ENCODE results near the gene JAKMIP1. TPM values are rescaled to one million over a fixed set of nuclear protein-coding genes. Genes with fewer than 3 reads are reported as not detected.

The JAKMIP1 gene
- total RNA-seq, 1 donor from 2014 or later: not detected

DNA sequence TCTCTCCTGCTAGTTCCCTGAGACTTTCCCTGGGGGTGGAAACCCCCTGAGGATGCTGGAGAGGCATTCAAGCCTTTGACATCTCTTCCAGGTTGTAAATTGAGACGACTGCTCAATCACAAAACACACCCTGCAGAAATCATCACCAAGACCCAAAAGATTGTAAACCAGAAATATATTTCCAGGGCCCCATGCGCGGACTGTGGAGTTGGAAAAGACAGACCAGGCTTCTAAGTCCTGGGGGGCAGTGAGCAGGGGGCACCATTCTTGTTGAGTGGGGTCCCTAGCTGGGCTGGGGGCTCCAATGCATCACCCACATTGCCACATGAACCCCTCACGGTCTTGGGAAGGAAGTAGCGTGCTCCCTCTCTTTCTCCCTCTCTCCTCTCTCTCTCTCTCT lies 94.2 kb downstream of the JAKMIP1 start:
- no peaks in the 10 kb centered on the region for H3K36me3 Mint-ChIP-seq (ENCODE audit: low read depth, unreplicated experiment)
- peaks cover 4% of the 10 kb centered on the region for H3K27me3 Mint-ChIP-seq (ENCODE audit: unreplicated experiment)

DNA sequence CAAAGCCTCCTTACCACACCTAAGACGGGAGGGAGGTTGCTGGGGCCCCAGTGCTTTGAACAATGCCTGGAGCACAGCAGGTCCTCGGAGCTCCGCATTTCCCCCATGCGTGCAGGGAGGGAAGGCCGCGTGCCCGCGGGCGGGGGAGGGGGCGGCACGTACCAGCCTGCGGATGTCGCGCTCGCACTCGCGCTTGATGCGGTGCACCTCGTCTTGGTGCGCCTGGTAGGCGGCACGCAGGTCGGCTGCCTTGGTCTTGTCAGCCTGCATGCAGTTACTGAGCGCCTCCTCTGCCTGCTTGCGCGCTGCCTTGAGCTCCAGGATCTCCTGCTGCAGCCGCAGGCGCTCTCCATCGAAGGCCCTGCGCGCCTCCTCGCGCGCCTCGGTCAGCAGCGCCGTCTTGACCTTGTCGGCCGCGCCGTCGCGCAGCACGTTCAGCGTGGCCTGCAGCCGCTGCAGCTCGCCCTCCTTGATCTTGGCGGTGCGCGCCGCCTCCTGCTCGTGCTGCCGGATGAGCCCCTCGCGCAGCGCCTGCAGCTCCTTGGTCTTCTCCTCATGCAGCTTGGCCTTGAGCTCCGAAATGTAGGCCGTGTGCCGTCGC lies 94.9 kb downstream of the JAKMIP1 start:
- no peak for DNase-seq (ENCODE audit: low spot score)
- Mint-ChIP-seq H3K4me3 (ENCODE audit: unreplicated experiment) (no peak overlapping the region), H3K4me1 (ENCODE audit: unreplicated experiment) (peaks cover 6% of the 10 kb centered on the region), H3K27me3 (ENCODE audit: unreplicated experiment) (peaks cover 4% of the 10 kb centered on the region), H3K9me3 (ENCODE audit: unreplicated experiment) (no peaks in the 10 kb centered on the region), H3K27ac (ENCODE audit: unreplicated experiment) (no peak overlapping the region), H3K36me3 (ENCODE audit: low read depth, unreplicated experiment) (no peaks in the 10 kb centered on the region)
- TF ChIP-seq, protein P1, sequence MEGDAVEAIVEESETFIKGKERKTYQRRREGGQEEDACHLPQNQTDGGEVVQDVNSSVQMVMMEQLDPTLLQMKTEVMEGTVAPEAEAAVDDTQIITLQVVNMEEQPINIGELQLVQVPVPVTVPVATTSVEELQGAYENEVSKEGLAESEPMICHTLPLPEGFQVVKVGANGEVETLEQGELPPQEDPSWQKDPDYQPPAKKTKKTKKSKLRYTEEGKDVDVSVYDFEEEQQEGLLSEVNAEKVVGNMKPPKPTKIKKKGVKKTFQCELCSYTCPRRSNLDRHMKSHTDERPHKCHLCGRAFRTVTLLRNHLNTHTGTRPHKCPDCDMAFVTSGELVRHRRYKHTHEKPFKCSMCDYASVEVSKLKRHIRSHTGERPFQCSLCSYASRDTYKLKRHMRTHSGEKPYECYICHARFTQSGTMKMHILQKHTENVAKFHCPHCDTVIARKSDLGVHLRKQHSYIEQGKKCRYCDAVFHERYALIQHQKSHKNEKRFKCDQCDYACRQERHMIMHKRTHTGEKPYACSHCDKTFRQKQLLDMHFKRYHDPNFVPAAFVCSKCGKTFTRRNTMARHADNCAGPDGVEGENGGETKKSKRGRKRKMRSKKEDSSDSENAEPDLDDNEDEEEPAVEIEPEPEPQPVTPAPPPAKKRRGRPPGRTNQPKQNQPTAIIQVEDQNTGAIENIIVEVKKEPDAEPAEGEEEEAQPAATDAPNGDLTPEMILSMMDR (IDR thresholded peaks at IDR 0.05; ENCODE audit: unreplicated experiment): no peak

More for the DNA sequence above, 94.2 kb downstream of the JAKMIP1 start:
- peaks cover 6% of the 10 kb centered on the region for H3K4me1 Mint-ChIP-seq (ENCODE audit: unreplicated experiment)
- H3K9me3 Mint-ChIP-seq (ENCODE audit: unreplicated experiment): no peaks in the 10 kb centered on the region
- TF ChIP-seq, protein P1 (IDR thresholded peaks at IDR 0.05; ENCODE audit: unreplicated experiment): no peak
- no peak overlapping the region for H3K27ac Mint-ChIP-seq (ENCODE audit: unreplicated experiment)
- no peak for DNase-seq (ENCODE audit: low spot score)
- no peak overlapping the region for H3K4me3 Mint-ChIP-seq (ENCODE audit: unreplicated experiment)

DNA sequence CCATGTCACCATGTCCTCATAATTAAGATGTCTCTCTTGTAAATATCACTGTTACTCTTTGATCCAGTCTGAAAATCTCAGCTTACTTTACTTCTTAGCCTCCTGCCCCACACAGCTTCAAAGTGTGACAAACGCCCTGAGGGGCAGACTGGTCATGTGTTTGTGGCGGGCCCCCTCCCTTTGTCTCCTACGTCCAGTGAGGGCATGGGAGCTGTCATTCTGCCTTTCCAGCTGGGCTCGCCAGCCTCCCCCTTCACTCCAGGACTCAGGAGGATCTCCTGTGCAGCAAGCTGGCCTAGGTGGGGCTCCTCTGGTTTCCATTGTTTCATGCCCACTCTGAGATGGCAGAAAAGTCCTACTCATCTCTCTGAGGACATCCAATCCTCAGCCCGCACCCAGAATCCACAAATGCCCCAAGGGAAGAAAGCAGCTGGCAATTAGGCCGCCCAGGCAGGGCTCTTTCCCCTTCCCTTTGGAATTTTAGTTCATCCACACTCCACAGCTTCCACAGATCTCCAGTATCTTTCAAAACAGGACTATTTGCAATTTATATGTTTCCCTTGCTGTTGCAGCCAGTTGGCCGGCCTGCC lies 95.7 kb downstream of the JAKMIP1 start:
- no peaks in the 10 kb centered on the region for H3K36me3 Mint-ChIP-seq (ENCODE audit: low read depth, unreplicated experiment)
- peaks cover 6% of the 10 kb centered on the region for H3K4me1 Mint-ChIP-seq (ENCODE audit: unreplicated experiment)
- TF ChIP-seq, protein P1 (IDR thresholded peaks at IDR 0.05; ENCODE audit: unreplicated experiment): no peak
- no peaks in the 10 kb centered on the region for H3K9me3 Mint-ChIP-seq (ENCODE audit: unreplicated experiment)
- no peak for DNase-seq (ENCODE audit: low spot score)
- no peak overlapping the region for H3K27ac Mint-ChIP-seq (ENCODE audit: unreplicated experiment)
- H3K27me3 Mint-ChIP-seq (ENCODE audit: unreplicated experiment): peaks cover 4% of the 10 kb centered on the region
- H3K4me3 Mint-ChIP-seq (ENCODE audit: unreplicated experiment): no peak overlapping the region

DNA sequence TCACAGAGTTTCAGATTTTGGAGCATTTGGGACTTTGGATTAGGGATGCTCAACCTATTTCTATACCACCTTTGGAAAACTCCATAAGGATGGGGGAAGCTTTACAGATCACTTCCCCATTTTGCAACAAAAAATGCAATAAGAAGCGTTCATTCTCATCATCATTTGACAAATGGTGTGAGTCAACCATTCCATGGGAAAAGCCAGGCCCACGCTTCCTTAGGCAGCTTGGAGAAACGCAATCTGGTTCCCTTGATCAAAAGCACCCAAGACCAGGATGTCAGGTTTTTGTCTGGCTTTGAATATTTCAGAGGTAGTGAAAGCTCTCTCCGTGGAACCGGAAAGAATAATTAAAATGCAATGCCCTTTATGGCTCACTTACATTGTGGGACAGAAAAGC lies 102.8 kb downstream of the JAKMIP1 start:
- Mint-ChIP-seq H3K9me3 (ENCODE audit: unreplicated experiment) (no peaks in the 10 kb centered on the region), H3K4me1 (ENCODE audit: unreplicated experiment) (peaks cover 13% of the 10 kb centered on the region), H3K27ac (ENCODE audit: unreplicated experiment) (no peak overlapping the region), H3K27me3 (ENCODE audit: unreplicated experiment) (peaks cover 7% of the 10 kb centered on the region), H3K36me3 (ENCODE audit: low read depth, unreplicated experiment) (no peaks in the 10 kb centered on the region), H3K4me3 (ENCODE audit: unreplicated experiment) (no peak overlapping the region)
- no peak for DNase-seq (ENCODE audit: low spot score)
- TF ChIP-seq, protein P1 (IDR thresholded peaks at IDR 0.05; ENCODE audit: unreplicated experiment): no peak

DNA sequence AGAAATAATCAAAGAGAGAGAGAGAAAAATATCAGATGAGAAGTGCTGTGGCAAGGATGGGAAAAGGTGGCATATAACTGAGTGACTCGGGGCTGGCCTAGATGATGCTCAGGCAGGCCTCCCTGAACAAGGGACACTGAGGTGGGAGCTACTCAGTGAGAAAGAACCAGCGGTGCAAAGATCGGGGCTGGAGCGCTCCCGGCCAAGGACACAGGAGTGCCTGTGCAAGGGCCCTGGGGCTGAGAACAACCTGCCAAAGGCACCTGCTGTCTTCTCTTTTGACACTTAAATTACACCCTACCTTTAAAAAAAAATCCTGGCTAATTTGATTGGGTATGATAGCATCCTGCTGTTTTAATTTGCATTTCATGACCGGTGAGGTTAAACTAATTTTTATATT lies 104.5 kb downstream of the JAKMIP1 start:
- H3K4me1 Mint-ChIP-seq (ENCODE audit: unreplicated experiment): peaks cover 20% of the 10 kb centered on the region
- H3K4me3 Mint-ChIP-seq (ENCODE audit: unreplicated experiment): no peak overlapping the region
- H3K36me3 Mint-ChIP-seq (ENCODE audit: low read depth, unreplicated experiment): no peaks in the 10 kb centered on the region
- H3K27ac Mint-ChIP-seq (ENCODE audit: unreplicated experiment): peak overlapping the region; percentile 7
- no peaks in the 10 kb centered on the region for H3K9me3 Mint-ChIP-seq (ENCODE audit: unreplicated experiment)
- TF ChIP-seq, protein P1 (IDR thresholded peaks at IDR 0.05; ENCODE audit: unreplicated experiment): no peak
- no peak for DNase-seq (ENCODE audit: low spot score)
- H3K27me3 Mint-ChIP-seq (ENCODE audit: unreplicated experiment): peaks cover 7% of the 10 kb centered on the region
